GM12878 (cell line): Measurements from ENCODE around the gene TTC9C. TPM values are rescaled to one million over a fixed set of nuclear protein-coding genes. Genes with fewer than 3 reads are reported as not detected.
A peak's percentile ranks its signal among the peaks of the same experiment; 100 is the strongest.

Source experiments
- IRF5 ChIP-seq: fragments of 450-650 bp; IDR thresholded peaks from 2 replicates; pipeline ENCODE4 v1.6.1; 2017; ENCODE audit warnings: borderline replicate concordance
- NR2F1 ChIP-seq: fragments of 450-650 bp; conservative IDR thresholded peaks from 2 replicates; pipeline ENCODE4 v1.6.1; 2017; ENCODE audit warnings: mild to moderate bottlenecking
- polyA plus RNA-seq, 11 experiments: library from polyadenylated mRNA; depleted of rRNA in 4 of 11; unstranded in 6 of 11; stranded (reverse) in 5 of 11; fragments of >200 nt; fragmentation: Nextera tagmentation in 4 of 11; fragmentation: Illumina TruSeq in 1 of 11; extraction: Ambion mirVana in 4 of 11; extraction: Trizol in 1 of 11; gene quantifications; 1 replicate in 1 of 11; 2 replicates in 10 of 11; pipeline versions ENCODE4 v1.2.1 to v1.2.3, GENCODE V29; 2011 to 2016; ENCODE audit warnings: inconsistent platforms in 2 of 11, missing spikeins in 2 of 11, low read depth in 1 of 11
- total RNA-seq, 4 experiments: library from RNA; depleted of rRNA in 3 of 4; stranded (reverse); fragments of >200 nt in 3 of 4; fragmentation: Illumina TruSeq in 1 of 4; extraction: Trizol in 1 of 4; gene quantifications; 2 replicates each; pipeline versions ENCODE4 v1.2.1 to v1.2.3, GENCODE V29; 2013 to 2021
- TF ChIP-seq, protein P1 (sequence below): fragments of 450-650 bp; formaldehyde crosslinking; IDR thresholded peaks from 2 replicates; pipeline ENCODE4 v1.4.0; 2020; ENCODE audit warnings: mild to moderate bottlenecking, moderate library complexity
- TF ChIP-seq, protein P2 (sequence below): fragments of 450-650 bp; IDR thresholded peaks from 2 replicates; pipeline ENCODE4 v1.6.1; 2017; ENCODE audit warnings: mild to moderate bottlenecking, moderate library complexity

The TTC9C gene
- total and polyA plus RNA-seq, 10 of the 15 experiments (the other 5 are each of a cell fraction or from before 2014, with no cell fraction given) = 42.0 to 72.3 (median 50.4) TPM

DNA sequence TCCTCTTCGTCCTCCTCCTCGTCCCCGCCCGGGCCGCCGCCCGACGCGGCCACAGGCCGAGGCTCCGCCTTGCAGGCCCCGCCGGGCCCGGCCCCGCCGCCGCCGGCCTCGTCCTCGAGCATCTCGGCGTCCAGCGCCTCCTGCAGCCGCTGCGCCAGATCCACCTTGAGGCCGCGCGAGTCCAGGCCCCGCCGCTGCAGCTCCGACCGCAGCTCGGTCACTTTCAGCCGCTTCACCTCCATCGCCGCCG lies 1.4 kb upstream of the TTC9C start (continued):
- TF ChIP-seq IRF5 (no peak), NR2F1 (peak; percentile 64; the same call in 1 of the 2 replicates)
- TF ChIP-seq, protein P1, sequence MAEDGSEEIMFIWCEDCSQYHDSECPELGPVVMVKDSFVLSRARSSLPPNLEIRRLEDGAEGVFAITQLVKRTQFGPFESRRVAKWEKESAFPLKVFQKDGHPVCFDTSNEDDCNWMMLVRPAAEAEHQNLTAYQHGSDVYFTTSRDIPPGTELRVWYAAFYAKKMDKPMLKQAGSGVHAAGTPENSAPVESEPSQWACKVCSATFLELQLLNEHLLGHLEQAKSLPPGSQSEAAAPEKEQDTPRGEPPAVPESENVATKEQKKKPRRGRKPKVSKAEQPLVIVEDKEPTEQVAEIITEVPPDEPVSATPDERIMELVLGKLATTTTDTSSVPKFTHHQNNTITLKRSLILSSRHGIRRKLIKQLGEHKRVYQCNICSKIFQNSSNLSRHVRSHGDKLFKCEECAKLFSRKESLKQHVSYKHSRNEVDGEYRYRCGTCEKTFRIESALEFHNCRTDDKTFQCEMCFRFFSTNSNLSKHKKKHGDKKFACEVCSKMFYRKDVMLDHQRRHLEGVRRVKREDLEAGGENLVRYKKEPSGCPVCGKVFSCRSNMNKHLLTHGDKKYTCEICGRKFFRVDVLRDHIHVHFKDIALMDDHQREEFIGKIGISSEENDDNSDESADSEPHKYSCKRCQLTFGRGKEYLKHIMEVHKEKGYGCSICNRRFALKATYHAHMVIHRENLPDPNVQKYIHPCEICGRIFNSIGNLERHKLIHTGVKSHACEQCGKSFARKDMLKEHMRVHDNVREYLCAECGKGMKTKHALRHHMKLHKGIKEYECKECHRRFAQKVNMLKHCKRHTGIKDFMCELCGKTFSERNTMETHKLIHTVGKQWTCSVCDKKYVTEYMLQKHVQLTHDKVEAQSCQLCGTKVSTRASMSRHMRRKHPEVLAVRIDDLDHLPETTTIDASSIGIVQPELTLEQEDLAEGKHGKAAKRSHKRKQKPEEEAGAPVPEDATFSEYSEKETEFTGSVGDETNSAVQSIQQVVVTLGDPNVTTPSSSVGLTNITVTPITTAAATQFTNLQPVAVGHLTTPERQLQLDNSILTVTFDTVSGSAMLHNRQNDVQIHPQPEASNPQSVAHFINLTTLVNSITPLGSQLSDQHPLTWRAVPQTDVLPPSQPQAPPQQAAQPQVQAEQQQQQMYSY (CRISPR knock-in tag) = no peak
- TF ChIP-seq, protein P2, sequence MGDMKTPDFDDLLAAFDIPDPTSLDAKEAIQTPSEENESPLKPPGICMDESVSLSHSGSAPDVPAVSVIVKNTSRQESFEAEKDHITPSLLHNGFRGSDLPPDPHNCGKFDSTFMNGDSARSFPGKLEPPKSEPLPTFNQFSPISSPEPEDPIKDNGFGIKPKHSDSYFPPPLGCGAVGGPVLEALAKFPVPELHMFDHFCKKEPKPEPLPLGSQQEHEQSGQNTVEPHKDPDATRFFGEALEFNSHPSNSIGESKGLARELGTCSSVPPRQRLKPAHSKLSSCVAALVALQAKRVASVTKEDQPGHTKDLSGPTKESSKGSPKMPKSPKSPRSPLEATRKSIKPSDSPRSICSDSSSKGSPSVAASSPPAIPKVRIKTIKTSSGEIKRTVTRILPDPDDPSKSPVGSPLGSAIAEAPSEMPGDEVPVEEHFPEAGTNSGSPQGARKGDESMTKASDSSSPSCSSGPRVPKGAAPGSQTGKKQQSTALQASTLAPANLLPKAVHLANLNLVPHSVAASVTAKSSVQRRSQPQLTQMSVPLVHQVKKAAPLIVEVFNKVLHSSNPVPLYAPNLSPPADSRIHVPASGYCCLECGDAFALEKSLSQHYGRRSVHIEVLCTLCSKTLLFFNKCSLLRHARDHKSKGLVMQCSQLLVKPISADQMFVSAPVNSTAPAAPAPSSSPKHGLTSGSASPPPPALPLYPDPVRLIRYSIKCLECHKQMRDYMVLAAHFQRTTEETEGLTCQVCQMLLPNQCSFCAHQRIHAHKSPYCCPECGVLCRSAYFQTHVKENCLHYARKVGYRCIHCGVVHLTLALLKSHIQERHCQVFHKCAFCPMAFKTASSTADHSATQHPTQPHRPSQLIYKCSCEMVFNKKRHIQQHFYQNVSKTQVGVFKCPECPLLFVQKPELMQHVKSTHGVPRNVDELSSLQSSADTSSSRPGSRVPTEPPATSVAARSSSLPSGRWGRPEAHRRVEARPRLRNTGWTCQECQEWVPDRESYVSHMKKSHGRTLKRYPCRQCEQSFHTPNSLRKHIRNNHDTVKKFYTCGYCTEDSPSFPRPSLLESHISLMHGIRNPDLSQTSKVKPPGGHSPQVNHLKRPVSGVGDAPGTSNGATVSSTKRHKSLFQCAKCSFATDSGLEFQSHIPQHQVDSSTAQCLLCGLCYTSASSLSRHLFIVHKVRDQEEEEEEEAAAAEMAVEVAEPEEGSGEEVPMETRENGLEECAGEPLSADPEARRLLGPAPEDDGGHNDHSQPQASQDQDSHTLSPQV = no peak
- TF ChIP-seq, all 136 proteins: peak for 12
